OCI-LY3 (cell line): ENCODE data around the gene OSTF1.

Experiments
- H2AFZ ChIP-seq: fragments of 200-600, 300-600 bp; shearing (Covaris generic); 2 replicates; pipeline ENCODE4 v1.6.0; 2014; ENCODE audit warnings: antibody characterized with exemption, low read depth, low read length
- H3K27ac ChIP-seq: fragments of 200-600, 300-600 bp; sonication (generic); 2 replicates; pipeline ENCODE4 v1.5.1; 2014; ENCODE audit warnings: mild to moderate bottlenecking, low read length, moderate library complexity, mixed read lengths
- H3K27me3 ChIP-seq: fragments of 200-600, 300-600 bp; sonication (generic); 2 replicates; pipeline ENCODE4 v1.6.1; 2014; ENCODE audit warnings: low read depth, low read length, mixed read lengths
- H3K36me3 ChIP-seq: fragments of 200-600, 300-600 bp; sonication (generic); replicated peaks from 2 replicates; pipeline ENCODE3; 2014; ENCODE audit warnings: low read depth, low read length, mixed read lengths
- H3K4me1 ChIP-seq: fragments of 300-600, 200-600 bp; sonication (generic); 2 replicates; pipeline ENCODE4 v1.6.1; 2014; ENCODE audit warnings: low read length, mixed read lengths
- H3K4me2 ChIP-seq: fragments of 200-600, 300-600 bp; sonication (generic); 2 replicates; pipeline ENCODE4 v1.6.1; 2014; ENCODE audit warnings: low read length, mixed read lengths
- H3K4me3 ChIP-seq: fragments of 300-600, 200-600 bp; sonication (generic); 2 replicates; pipeline ENCODE4 v1.5.1; 2014; ENCODE audit warnings: antibody characterized with exemption, mild to moderate bottlenecking, low read length, moderate library complexity
- H3K79me2 ChIP-seq: fragments of 300-600, 200-600 bp; shearing (Covaris generic); 2 replicates; pipeline ENCODE4 v1.6.1; 2014; ENCODE audit warnings: mild to moderate bottlenecking, low read length, mixed read lengths
- H3K9ac ChIP-seq: fragments of 300-600, 200-600 bp; shearing (Covaris generic); 2 replicates; pipeline ENCODE4 v1.6.0; 2014; ENCODE audit warnings: mild to moderate bottlenecking, low read length, moderate library complexity
- H3K9me3 ChIP-seq: fragments of 200-600, 300-600 bp; shearing (Covaris generic); 2 replicates; pipeline ENCODE4 v1.6.1; 2014; ENCODE audit warnings: low read length, mixed read lengths; ENCODE audit not compliant: insufficient read depth
- H4K20me1 ChIP-seq: fragments of 200-600, 300-600 bp; sonication (generic); 2 replicates; pipeline ENCODE4 v1.6.1; 2016; ENCODE audit warnings: low read length, mixed read lengths; ENCODE audit not compliant: insufficient read depth
- EZH2phosphoT487 ChIP-seq: fragments of 200-600 bp; shearing (Covaris generic); IDR thresholded peaks from 2 replicates; pipeline ENCODE4 v1.6.1; 2018; ENCODE audit warnings: antibody characterized with exemption, mixed run types, low read depth
- TF ChIP-seq, protein P1 (sequence below): fragments of 200-600, 300-600 bp; sonication (generic); IDR thresholded peaks from 2 replicates; pipeline ENCODE4 v1.5.1; 2014; ENCODE audit warnings: antibody characterized with exemption, low read length, low read depth

The OSTF1 gene

DNA sequence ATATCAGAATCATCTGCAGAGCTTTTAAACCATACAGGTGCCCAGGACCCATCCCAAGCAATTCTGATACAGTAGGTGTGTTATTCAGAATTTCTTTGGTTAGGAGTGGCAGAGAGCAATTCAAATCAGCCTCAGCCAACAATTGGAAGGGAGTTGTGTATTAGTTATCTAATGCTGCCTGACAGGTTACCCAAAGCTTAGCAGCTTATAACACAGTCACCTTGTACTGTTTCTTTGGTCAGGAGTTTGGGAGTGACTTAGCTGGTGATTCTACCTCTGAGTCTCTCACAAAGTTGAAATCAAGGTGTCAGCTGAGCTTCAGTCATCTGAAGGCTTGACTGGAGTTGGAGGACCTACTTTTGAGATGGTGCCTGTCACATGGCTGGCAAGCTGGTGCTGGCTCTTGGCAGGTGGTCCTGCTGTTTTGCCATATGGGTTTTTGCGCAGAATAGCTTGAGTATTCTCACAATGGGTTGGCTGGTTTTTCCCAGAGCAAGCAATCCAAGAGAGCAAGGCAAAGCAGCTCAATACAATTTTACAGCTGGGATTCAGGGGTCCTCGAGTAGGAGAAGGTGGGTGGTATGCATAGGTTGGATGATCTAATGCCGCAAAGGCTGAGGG, 41.5 kb upstream of the OSTF1 start:
- H2AFZ ChIP-seq = no peak overlapping the region
- peaks cover 7% of the 10 kb centered on the region; the same call in 1 of the 2 replicates for H3K27me3 ChIP-seq

DNA sequence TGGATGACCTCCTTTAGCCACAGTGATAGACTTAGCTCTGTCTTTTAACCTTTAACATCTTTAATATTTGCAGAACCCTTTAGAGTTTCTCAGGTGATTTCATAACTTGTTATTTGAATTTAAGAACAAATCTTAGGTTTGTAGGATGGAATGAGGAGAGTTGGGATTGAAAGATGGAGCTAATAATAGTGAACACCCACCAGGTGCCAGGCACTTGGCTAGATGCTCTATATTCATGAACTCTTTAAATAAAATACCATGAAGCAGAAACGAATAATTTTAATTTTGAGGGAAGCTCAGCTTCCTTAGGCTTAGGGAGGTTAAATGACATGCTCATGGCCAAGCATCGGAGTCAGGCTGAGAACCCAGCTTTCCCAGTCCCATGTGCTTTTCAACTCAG, 40.8 kb upstream of the OSTF1 start:
- H4K20me1 ChIP-seq = no peaks in the 10 kb centered on the region
- no peaks in the 10 kb centered on the region for H3K36me3 ChIP-seq
- no peak overlapping the region for H3K27ac ChIP-seq
- no peak overlapping the region for H2AFZ ChIP-seq
- no peaks in the 10 kb centered on the region for H3K4me1 ChIP-seq
- no peaks in the 10 kb centered on the region for H3K9me3 ChIP-seq
- H3K27me3 ChIP-seq = peaks cover 7% of the 10 kb centered on the region; the same call in 1 of the 2 replicates
- no peaks in the 10 kb centered on the region for H3K79me2 ChIP-seq
- no peak overlapping the region for H3K9ac ChIP-seq
- H3K4me2 ChIP-seq = no peak overlapping the region
- no peak for TF ChIP-seq EZH2phosphoT487
- TF ChIP-seq, protein P1, sequence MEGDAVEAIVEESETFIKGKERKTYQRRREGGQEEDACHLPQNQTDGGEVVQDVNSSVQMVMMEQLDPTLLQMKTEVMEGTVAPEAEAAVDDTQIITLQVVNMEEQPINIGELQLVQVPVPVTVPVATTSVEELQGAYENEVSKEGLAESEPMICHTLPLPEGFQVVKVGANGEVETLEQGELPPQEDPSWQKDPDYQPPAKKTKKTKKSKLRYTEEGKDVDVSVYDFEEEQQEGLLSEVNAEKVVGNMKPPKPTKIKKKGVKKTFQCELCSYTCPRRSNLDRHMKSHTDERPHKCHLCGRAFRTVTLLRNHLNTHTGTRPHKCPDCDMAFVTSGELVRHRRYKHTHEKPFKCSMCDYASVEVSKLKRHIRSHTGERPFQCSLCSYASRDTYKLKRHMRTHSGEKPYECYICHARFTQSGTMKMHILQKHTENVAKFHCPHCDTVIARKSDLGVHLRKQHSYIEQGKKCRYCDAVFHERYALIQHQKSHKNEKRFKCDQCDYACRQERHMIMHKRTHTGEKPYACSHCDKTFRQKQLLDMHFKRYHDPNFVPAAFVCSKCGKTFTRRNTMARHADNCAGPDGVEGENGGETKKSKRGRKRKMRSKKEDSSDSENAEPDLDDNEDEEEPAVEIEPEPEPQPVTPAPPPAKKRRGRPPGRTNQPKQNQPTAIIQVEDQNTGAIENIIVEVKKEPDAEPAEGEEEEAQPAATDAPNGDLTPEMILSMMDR = no peak
- H3K4me3 ChIP-seq = no peak overlapping the region

More for the DNA sequence above, 41.5 kb upstream of the OSTF1 start:
- Histone ChIP-seq H3K4me3 (no peak overlapping the region), H4K20me1 (no peaks in the 10 kb centered on the region), H3K9ac (no peak overlapping the region), H3K79me2 (no peaks in the 10 kb centered on the region), H3K9me3 (no peaks in the 10 kb centered on the region), H3K27ac (no peak overlapping the region), H3K4me1 (no peaks in the 10 kb centered on the region), H3K4me2 (no peak overlapping the region), H3K36me3 (no peaks in the 10 kb centered on the region)
- TF ChIP-seq EZH2phosphoT487 = no peak
- TF ChIP-seq, protein P1 = no peak

DNA sequence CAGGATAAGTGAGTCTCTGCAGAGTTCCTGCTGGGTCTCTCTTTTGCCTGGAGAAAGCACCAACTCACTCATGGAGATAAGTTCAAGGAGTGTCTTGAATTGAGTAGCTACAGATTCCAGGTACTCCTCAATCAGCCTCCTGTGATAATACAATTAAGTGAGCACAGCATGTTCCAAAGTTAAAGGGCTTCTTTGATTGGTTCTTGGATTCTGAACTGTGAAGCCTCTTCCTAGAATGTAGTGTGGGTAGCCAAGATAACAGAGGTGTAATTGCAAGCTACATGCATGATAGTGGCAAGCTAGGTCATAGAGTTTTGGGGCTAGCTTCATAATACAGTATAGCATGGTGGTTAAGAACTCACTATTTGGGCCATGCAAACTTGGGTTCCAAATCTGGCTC, 37.0 kb upstream of the OSTF1 start:
- H4K20me1 ChIP-seq = no peaks in the 10 kb centered on the region
- no peak overlapping the region for H3K27ac ChIP-seq
- H2AFZ ChIP-seq = no peak overlapping the region
- H3K9me3 ChIP-seq = no peaks in the 10 kb centered on the region
- H3K27me3 ChIP-seq = no peaks in the 10 kb centered on the region
- TF ChIP-seq EZH2phosphoT487 = no peak
- TF ChIP-seq, protein P1 = no peak
- H3K79me2 ChIP-seq = no peaks in the 10 kb centered on the region
- no peak overlapping the region for H3K4me3 ChIP-seq
- no peak overlapping the region for H3K4me2 ChIP-seq
- peaks cover 11% of the 10 kb centered on the region for H3K4me1 ChIP-seq
- H3K36me3 ChIP-seq = no peaks in the 10 kb centered on the region
- no peak overlapping the region for H3K9ac ChIP-seq

DNA sequence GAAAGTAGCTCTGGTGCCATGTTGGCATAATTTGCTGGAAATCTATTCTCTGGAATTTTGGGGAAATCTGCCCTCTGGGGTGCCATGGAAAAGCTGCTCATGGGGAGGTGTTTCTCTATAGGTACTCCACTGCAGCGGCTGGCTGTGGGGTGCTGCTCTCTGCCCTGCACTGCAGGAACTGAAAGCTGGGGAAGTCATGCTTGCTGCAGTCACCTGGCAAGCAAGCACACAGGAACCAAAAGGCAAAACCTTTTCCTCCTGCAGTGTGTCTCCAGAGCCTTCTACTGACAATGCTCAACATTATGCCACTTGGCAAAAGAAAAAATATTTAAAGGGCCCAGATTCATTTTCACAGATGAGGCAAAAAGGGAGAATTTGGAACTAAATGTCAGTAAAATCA, 34.4 kb upstream of the OSTF1 start:
- Histone ChIP-seq H2AFZ (no peak overlapping the region), H3K27ac (no peak overlapping the region), H3K9me3 (no peaks in the 10 kb centered on the region), H3K9ac (no peak overlapping the region), H3K79me2 (no peaks in the 10 kb centered on the region), H3K4me1 (peaks cover 11% of the 10 kb centered on the region), H3K27me3 (no peaks in the 10 kb centered on the region), H4K20me1 (no peaks in the 10 kb centered on the region), H3K4me3 (peak overlapping the region; percentile 34; the same call in 1 of the 2 replicates), H3K36me3 (no peaks in the 10 kb centered on the region), H3K4me2 (peak overlapping the region; percentile 37)
- TF ChIP-seq EZH2phosphoT487 = no peak
- TF ChIP-seq, protein P1 = peak; percentile 5; the same call in 1 of the 2 replicates
